PFSK-1 (cell line): ENCODE results near the gene RHO.

Experiments used
- FOXP2 ChIP-seq: optimal IDR thresholded peaks from 2 replicates; pipeline ENCODE3; 2011; ENCODE audit warnings: borderline replicate concordance, control low read depth, inconsistent platforms; ENCODE audit not compliant: insufficient read depth; ENCODE audit errors: extremely low read length, extremely low read depth
- POLR2AphosphoS5 ChIP-seq: IDR thresholded peaks from 2 replicates; pipeline ENCODE4 v1.6.1; 2012; ENCODE audit warnings: low read depth, mild to moderate bottlenecking, control low read depth, low read length, moderate library complexity
- SIN3A ChIP-seq: IDR thresholded peaks from 2 replicates; pipeline ENCODE4 v1.6.1; 2012; ENCODE audit warnings: mild to moderate bottlenecking, low read length, moderate library complexity, borderline replicate concordance; ENCODE audit not compliant: insufficient read depth
- TAF1 ChIP-seq: IDR thresholded peaks from 2 replicates; pipeline ENCODE4 v1.6.1; 2012; ENCODE audit warnings: low read length, control low read depth, borderline replicate concordance; ENCODE audit not compliant: insufficient read depth
- TF ChIP-seq, protein P1 (sequence below), 2 experiments: IDR thresholded peaks; 2 replicates each; pipeline versions ENCODE4 v1.6.1 to v1.8.0; 2011 to 2012; ENCODE audit warnings: low read depth in 2 of 2, low read length in 2 of 2, control low read depth in 1 of 2, inconsistent platforms in 1 of 2, mild to moderate bottlenecking in 1 of 2, moderate library complexity in 1 of 2; ENCODE audit not compliant: insufficient read depth in 1 of 2

RHO gene

DNA sequence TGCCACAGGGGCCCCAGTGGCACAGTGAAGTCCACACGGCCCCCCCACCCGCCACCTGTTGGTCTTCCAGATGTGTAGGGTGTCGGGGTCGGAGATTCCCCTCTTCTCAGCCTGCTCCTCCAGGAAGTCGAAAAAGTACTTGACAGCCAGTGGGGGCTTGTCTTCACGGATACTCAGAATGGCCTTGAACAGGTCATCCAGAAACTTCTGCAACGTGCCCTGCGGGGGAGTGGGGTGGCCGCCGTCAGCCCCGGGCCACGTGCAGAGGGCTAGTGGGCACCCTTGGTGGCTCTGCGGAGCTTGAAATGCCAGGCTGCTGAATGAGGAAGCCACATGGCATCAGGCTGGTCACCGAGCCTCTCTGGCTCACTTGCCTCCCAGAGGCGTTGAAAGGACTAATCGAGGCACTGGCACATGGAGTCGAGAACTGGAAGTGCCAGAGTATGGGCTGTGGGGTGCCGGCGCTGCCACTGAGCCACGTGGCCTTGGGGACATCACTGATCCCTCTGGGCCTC lies 31.2 kb downstream of the RHO start:
- TF ChIP-seq TAF1 = no peak
- TF ChIP-seq SIN3A = no peak
- TF ChIP-seq, protein P1, sequence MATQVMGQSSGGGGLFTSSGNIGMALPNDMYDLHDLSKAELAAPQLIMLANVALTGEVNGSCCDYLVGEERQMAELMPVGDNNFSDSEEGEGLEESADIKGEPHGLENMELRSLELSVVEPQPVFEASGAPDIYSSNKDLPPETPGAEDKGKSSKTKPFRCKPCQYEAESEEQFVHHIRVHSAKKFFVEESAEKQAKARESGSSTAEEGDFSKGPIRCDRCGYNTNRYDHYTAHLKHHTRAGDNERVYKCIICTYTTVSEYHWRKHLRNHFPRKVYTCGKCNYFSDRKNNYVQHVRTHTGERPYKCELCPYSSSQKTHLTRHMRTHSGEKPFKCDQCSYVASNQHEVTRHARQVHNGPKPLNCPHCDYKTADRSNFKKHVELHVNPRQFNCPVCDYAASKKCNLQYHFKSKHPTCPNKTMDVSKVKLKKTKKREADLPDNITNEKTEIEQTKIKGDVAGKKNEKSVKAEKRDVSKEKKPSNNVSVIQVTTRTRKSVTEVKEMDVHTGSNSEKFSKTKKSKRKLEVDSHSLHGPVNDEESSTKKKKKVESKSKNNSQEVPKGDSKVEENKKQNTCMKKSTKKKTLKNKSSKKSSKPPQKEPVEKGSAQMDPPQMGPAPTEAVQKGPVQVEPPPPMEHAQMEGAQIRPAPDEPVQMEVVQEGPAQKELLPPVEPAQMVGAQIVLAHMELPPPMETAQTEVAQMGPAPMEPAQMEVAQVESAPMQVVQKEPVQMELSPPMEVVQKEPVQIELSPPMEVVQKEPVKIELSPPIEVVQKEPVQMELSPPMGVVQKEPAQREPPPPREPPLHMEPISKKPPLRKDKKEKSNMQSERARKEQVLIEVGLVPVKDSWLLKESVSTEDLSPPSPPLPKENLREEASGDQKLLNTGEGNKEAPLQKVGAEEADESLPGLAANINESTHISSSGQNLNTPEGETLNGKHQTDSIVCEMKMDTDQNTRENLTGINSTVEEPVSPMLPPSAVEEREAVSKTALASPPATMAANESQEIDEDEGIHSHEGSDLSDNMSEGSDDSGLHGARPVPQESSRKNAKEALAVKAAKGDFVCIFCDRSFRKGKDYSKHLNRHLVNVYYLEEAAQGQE (IDR thresholded peaks at IDR 0.05; ENCODE audit: insufficient read depth in 1 of 2, low read depth in 2 of 2, low read length in 2 of 2) = no peak
- no peak for TF ChIP-seq FOXP2
- no peak for TF ChIP-seq POLR2AphosphoS5

DNA sequence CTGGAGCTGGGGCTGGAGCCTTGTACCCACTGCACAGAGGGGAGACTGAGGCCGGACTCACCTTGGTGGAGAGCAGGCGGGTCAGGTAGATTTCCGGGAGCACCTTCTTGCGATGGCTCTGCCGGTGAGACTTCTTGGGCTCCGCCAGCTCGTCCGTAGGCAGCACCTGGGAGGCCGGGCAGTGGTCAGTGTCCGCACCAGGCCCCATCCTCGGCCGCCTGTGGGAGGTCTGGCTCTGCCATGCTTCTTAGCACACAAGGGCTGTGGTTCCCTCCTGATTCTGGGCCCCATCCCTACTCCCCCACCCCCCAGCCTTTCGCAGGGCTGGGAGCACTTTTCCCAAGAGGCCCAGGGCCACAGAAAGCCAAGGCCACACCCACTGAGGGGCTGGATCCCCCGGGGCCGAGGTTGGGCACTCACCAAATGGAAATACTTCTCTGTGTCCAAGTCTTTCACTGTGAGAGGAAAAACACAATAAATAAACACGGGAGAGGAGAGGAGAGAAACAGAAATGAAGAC lies 31.9 kb downstream of the RHO start:
- TF ChIP-seq TAF1 (no peak), SIN3A (no peak), FOXP2 (no peak), POLR2AphosphoS5 (no peak)
- TF ChIP-seq, protein P1 (IDR thresholded peaks at IDR 0.05; ENCODE audit: insufficient read depth in 1 of 2, low read depth in 2 of 2, low read length in 2 of 2) = no peak

DNA sequence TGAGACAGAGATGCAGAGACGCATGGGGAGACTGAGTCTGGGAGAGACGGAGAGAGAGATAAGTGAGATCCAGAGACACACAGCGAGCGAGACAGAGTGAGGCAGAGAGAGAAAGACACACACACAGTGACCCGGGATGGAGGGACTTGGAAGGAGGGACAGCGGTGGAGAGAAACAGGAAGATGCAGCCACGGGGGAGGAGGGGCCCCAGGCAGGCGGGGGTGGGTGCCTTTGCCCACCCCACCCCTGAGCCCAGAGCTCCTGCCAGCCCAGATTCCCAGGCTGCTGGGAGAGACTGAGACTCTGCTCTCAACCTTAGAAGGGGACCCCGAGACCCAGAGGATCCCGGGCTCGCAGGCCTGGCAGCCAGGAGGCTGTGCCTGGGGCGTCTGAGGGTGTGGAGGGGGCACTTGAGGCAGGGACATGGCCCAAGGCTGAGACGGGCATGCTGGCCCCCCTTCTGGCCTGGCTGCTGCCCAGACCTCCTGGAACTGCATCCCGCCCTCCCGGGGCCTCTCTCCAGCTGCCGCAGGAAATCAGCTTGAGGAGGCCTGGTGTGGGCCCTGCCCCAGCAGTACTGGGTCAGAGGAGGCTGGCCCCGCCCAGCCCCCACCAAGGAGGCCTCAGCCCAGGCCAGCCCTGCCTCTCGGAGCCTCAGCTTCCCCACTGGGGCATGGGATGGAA lies 32.6 kb downstream of the RHO start:
- TF ChIP-seq, protein P1 (IDR thresholded peaks at IDR 0.05; ENCODE audit: insufficient read depth in 1 of 2, low read depth in 2 of 2, low read length in 2 of 2) = no peak
- TF ChIP-seq FOXP2 (no peak), POLR2AphosphoS5 (no peak), SIN3A (no peak), TAF1 (no peak)

DNA sequence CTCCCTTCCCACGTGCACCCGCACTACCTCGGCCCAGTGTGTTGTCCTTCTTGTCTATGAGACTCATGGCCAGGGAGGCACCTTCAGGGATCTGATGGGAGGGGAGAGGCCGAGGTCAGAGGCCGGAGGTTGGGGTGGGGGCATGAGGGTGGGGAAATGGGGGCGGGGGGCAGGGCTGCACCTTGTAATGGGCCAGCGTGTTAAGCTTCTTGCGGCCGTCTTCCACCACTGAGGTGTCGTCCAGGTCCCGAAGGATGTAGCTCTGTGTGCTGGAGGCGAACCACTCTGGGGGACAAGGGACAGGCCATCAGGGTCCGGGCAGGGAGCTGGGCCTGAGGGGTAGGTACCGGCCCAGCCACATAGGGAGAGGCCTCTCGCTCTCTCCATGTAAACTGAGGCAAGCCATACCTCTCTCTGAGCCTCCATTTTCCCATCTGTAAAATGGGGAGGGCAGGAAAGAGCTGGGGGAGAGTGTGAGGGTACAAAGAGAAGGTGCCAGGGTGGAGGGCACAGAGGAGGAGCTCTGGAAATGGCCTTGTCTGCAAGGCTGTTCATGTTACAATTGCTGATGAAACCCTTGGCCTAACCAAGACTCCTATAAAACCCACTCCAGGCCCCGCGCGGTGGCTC lies 33.3 kb downstream of the RHO start:
- TF ChIP-seq POLR2AphosphoS5 = no peak
- TF ChIP-seq FOXP2 = no peak
- TF ChIP-seq, protein P1 (IDR thresholded peaks at IDR 0.05; ENCODE audit: insufficient read depth in 1 of 2, low read depth in 2 of 2, low read length in 2 of 2) = no peak
- TF ChIP-seq SIN3A = no peak
- TF ChIP-seq TAF1 = no peak
